Stimulated activated CD4-positive, alpha-beta T cell treated with anti-CD3 and anti-CD28 coated beads, Interleukin-2, amount 100 ng/mL, for 48 hours (primary cell): ENCODE data around the gene N4BP2L2.

Source experiments
- DNase-seq, 2 donors: peaks; one replicate each; pipeline ENCODE4 v3.0.0-alpha.2; 2020

Gene N4BP2L2

DNA sequence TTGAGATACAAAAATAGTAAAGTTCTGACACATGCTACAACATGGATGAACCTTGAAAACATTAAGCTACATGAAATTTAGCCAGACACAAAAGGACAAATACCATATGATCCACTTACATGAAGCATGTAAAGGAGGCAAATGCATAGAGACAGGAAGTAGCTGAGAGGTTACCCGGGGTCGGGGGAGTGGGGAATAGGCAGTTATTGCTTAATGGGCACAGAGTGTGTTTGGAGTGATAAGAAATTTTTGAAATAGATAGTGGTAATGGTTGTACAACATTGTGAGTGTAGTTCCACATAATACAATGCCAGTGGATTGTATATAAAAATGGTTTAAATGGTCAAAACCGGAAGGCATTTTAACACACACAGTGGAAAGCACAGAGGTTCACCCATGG lies 115.0 kb downstream of the N4BP2L2 start:
- no peak for DNase-seq

- DNase-seq = no peak
Measured at GRCh38 chr13:32419862-32420261, 118.7 kb downstream of the N4BP2L2 start.

- no peak for DNase-seq
Measured at GRCh38 chr13:32417995-32418394, 120.6 kb downstream of the N4BP2L2 start.

DNA sequence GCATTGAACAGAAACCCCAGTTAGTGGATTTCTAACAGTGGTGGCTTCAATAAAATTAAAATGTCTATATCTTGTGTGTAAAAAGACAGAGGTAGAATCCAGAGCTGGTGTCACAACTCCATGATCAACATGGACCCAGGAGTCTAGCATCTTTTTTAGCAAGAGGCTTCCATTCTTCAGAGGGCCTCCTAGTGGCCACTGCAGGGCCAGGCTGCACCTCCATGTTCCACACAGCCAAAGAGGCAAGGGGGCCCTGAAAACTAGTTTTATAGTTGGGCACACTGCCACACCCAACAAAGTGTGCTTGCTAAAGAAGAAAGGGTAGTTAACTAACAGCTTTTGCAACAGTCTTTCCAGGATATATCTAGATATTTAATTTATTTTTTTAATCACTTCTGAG lies 123.6 kb downstream of the N4BP2L2 start:
- peak in 1 of 2 donors; percentile 13 for DNase-seq

DNA sequence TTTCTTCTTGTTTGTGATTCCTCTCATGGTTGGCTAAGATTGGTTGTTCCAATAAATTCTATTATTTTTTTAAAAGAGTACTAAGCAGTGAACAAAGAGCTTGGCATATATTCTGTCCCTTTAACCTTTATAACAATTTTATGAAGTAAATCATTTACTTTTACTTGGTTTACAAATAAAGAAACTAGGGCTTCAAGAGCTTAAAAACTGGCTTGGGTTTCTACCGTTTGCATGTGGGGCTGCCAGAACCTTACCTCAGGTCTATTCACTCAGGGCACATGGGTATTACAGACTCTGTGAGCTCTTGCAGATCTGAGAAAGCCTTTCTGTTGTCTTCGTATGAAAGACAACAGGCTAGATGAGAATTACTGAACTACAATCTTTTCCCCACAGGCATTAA lies 124.0 kb downstream of the N4BP2L2 start:
- no peak for DNase-seq

DNA sequence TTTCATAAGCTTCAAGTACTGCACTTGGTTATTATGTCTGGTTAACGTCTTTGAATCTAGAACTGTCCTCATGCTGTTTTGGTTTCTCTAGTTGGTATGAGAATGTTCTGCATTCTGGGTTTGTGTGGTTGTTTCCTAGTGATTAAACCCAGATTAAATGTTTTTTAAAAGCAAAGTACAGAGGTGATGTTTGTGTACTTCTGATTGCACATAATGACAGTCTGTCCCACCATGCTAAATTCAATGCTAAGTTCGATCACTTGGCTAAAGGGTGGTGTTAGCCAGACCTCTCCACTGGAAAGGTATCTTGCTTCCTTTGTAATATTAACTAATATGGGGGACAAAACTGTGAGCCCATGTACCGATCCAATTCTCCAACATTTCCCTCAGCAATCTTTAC lies 125.3 kb downstream of the N4BP2L2 start:
- DNase-seq = no peak

- no peak for DNase-seq
Measured at GRCh38 chr13:32409561-32410421, 128.8 kb downstream of the N4BP2L2 start.

GRCh38 chr13:32409001-32409313 lies 129.6 kb downstream of the N4BP2L2 start:
- no peak for DNase-seq

DNA sequence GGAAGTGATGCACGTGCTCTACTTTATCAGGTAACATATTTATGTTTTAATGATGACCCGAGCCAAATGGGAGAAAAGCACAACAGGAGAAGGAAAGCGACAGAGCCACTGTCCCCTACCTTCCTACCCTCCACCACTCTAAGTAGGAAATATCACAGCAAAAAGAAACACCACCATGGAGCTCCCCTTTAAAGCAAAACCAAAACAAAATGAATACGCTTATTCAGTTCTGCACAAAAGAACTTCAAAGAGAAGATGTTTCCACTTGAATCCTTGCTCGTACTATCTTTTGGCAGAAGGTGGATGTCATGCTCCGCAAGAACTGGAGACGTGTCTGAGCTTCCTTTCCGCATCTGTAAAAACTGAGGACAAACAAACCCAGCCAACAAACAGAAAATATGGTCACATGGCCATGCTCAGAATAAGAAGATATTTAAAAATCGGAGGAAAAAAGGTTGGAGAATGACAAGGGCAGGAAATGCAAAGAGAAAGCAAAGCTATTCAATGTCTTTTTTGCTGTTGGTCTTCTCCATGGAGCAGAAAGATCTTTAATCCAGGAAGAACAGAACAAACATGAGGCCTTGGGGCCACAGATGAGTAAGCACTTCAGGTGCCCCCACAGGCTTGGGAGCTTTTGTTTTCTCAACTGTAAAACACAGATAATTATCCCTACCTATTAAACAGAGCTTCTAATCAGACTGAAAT lies 130.1 kb downstream of the N4BP2L2 start:
- DNase-seq = no peak

GRCh38 chr13:32407854-32408253 lies 130.7 kb downstream of the N4BP2L2 start:
- peak in 1 of 2 donors; percentile 3 for DNase-seq

DNA sequence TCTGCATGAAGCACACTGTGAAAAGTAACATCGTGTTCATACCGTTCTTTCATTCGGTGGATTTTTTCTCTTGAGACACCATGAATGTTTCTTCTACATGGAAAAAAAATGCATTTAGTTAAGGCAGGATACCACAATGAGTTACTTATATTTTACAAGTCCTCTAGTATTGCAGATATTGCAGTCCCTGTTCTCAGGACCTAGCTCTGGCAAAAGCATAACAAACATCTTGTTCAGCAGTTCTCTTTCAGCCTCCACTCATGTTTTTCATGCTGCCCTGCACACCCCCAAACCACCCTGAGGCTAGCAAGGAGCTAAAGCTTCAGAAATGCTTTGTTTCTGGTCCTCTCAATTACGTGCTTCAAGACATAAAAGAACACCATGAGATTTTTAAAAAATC lies 135.5 kb downstream of the N4BP2L2 start:
- no peak for DNase-seq

DNA sequence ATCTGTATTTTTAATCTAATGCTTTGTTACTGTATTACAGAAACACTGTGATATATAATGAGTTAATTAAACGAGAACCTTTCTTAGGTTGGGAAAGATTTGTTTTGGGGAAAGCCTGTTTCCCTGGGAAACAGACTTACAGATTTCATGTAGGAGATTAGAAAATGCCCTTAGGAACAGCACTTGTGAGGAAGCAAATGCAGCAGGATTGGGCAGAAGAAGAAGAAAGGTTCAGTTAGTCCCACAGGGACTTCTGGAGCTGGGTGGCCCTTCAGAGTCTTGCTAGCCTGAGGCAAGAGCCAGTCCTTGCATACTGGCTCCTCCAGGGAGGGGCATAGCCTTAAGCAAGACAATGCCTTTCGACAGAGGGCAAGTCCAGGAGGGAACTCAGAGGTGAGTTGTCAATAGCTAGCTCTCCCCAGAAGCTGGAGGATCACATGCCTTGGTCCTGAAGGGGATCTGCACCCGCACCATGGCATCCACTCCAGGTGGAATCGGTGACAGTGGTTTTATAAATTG lies 147.4 kb downstream of the N4BP2L2 start:
- DNase-seq = no peak

- DNase-seq = no peak
Measured at GRCh38 chr13:32390484-32390883, 148.1 kb downstream of the N4BP2L2 start.

- no peak for DNase-seq
Measured at GRCh38 chr13:32390048-32390447, 148.5 kb downstream of the N4BP2L2 start.

DNA sequence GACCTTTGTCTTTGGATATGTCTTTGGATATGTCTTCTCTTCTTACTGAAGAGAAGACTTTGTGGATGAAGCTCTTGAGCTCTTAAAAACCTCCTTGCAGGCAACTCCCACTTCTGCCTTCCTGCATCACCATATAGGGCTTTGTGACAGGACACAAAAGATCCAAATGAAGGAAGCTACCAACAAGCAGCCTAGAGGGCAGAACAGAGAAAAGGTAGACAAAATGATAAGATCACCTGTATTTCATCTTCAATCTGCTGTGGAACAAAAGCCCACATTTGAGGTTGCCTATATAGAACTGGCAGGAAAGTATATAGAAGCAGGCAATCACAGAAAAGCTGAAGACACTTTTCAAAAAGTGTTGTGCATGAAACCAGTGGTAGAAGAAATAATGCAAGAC lies 153.2 kb downstream of the N4BP2L2 start:
- DNase-seq = no peak

DNA sequence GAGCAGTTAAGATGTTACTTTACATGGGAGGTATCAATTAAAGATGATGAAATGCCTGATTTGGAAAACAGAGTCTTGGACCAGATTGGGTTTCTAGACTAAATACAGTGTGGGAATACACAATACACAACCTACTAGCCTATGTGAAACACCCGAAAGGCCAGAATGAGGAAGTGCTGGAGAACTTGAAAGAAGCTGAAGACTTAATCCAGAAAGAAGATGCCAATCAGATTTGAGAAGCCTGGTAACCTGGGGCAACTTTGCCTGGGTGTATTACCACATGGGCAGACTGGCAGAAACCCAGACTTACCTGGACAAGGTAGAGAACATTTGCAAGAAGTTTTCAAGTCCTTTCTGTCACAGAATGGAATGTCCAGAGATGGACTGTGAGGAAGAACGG lies 153.9 kb downstream of the N4BP2L2 start:
- no peak for DNase-seq

- no peak for DNase-seq
Measured at GRCh38 chr13:32383836-32384618, 154.6 kb downstream of the N4BP2L2 start.
